CD4-positive, alpha-beta T cell (primary cell): ENCODE data around the gene PODN. TPM values are rescaled to one million over a fixed set of nuclear protein-coding genes. Genes with fewer than 3 reads are reported as not detected.

Experiments used
- ATAC-seq: fragments of 200-7000 bp; cut with Tn5 transposase; one replicate; pipeline ENCODE4 v1.10.0; 2022; ENCODE audit warnings: mild to moderate bottlenecking; ENCODE audit not compliant: poor library complexity
- CTCF ChIA-PET: fragments of 350-600 bp; sonication (Branson Sonifier 250); formaldehyde crosslinking; loops from one replicate; lab custom pipeline; 2021; ENCODE audit warnings: antibody characterized with exemption, inconsistent platforms; lab: Charles Lee
- POLR2A ChIA-PET: fragments of 350-600 bp; sonication (Branson Sonifier 250); formaldehyde crosslinking; loops from one replicate; lab custom pipeline; 2021; ENCODE audit warnings: antibody characterized with exemption, inconsistent platforms; lab: Charles Lee
- DNase-seq, 14 experiments: peaks; one replicate each; pipeline ENCODE4 v3.0.0-alpha.2; 2013 to 2020; ENCODE audit warnings: mixed read lengths in 2 of 14
- H3K27ac ChIP-seq, 2 donors: one replicate each; pipeline versions ENCODE4 v1.5.1 to v1.7.0; 2013; ENCODE audit warnings: low read length in 2 of 2, low read depth in 1 of 2, mild to moderate bottlenecking in 1 of 2
- H3K27me3 ChIP-seq, 2 experiments: 1 replicate in 1 of 2; 2 replicates in 1 of 2; pipeline versions ENCODE4 v1.6.1 to v1.7.0; 2013; ENCODE audit warnings: low read length in 2 of 2, control low read depth in 1 of 2, mild to moderate bottlenecking in 1 of 2, moderate library complexity in 1 of 2; ENCODE audit not compliant: insufficient read depth in 2 of 2, control insufficient read depth in 1 of 2
- H3K36me3 ChIP-seq: one replicate; pipeline ENCODE4 v1.6.1; 2013; ENCODE audit warnings: low read length, control low read depth; ENCODE audit not compliant: insufficient read depth
- H3K4me1 ChIP-seq: one replicate; pipeline ENCODE4 v1.6.1; 2013; ENCODE audit warnings: low read length, control low read depth; ENCODE audit not compliant: insufficient read depth
- H3K4me3 ChIP-seq: one replicate; pipeline ENCODE4 v1.5.1; 2013; ENCODE audit warnings: mild to moderate bottlenecking, low read length, moderate library complexity
- H3K9me3 ChIP-seq, 2 experiments: 1 replicate in 1 of 2; 2 replicates in 1 of 2; pipeline versions ENCODE4 v1.6.1 to v1.7.0; 2013; ENCODE audit warnings: low read length in 2 of 2, mild to moderate bottlenecking in 2 of 2, control low read depth in 1 of 2, moderate library complexity in 1 of 2; ENCODE audit not compliant: control insufficient read depth in 1 of 2, insufficient read depth in 1 of 2
- H3K27ac Mint-ChIP-seq: one replicate; pipeline ENCODE4 v1.8.0; 2020; ENCODE audit warnings: mixed read lengths
- H3K27me3 Mint-ChIP-seq: one replicate; pipeline ENCODE4 v1.8.0; 2021; ENCODE audit warnings: mixed read lengths
- H3K36me3 Mint-ChIP-seq: one replicate; pipeline ENCODE4 v1.8.0; 2021; ENCODE audit warnings: low read depth, mixed read lengths
- H3K4me1 Mint-ChIP-seq: one replicate; pipeline ENCODE4 v1.8.0; 2021; ENCODE audit warnings: low read depth, mixed read lengths
- H3K4me3 Mint-ChIP-seq: one replicate; pipeline ENCODE4 v1.8.0; 2020; ENCODE audit warnings: mild to moderate bottlenecking, mixed read lengths
- H3K9me3 Mint-ChIP-seq: one replicate; pipeline ENCODE4 v1.8.0; 2020; ENCODE audit warnings: mixed read lengths
- CTCF ChIP-seq: fragments of 200-600 bp; IDR thresholded peaks from one replicate; pipeline ENCODE4 v1.8.0; 2022; ENCODE audit warnings: antibody characterized with exemption, mild to moderate bottlenecking
- intact Hi-C, 2 experiments: fragments of 100-400 bp; cut with DNase I in 1 of 2; cut with micrococcal nuclease in 1 of 2; formaldehyde crosslinking; loops; one replicate each; pipeline versions ENCODE4 v1.15.1 to v1.9.0; 2023 to 2025; cut with DNase I, micrococcal nuclease
- total RNA-seq, 174 experiments: library from RNA in 2 of 174; stranded (reverse) in 2 of 174; gene quantifications; one replicate each; pipeline ENCODE4 v1.2.3 and lab custom pipeline; 2021 to 2026

PODN gene
- total RNA-seq, 2 experiments from 2014 or later: not detected

- no peak overlapping the region for H3K4me3 Mint-ChIP-seq
- no peaks in the 10 kb centered on the region for H3K4me1 ChIP-seq
- no peaks in the 10 kb centered on the region for H3K4me1 Mint-ChIP-seq
- TF ChIP-seq CTCF: no peak
- H3K27me3 ChIP-seq: no peaks in the 10 kb centered on the region
- ATAC-seq (no peak), DNase-seq (no peak)
- H3K27me3 Mint-ChIP-seq: no peaks in the 10 kb centered on the region
- H3K9me3 ChIP-seq: no peaks in the 10 kb centered on the region
- H3K4me3 ChIP-seq: no peak overlapping the region
- H3K27ac ChIP-seq: no peak overlapping the region
- intact Hi-C loops: no loop called here
- ChIA-PET POLR2A (no interaction called here), CTCF (no interaction called here)
- no peaks in the 10 kb centered on the region for H3K36me3 Mint-ChIP-seq
- no peak overlapping the region for H3K27ac Mint-ChIP-seq
- no peaks in the 10 kb centered on the region for H3K36me3 ChIP-seq
- H3K9me3 Mint-ChIP-seq: no peaks in the 10 kb centered on the region
Measured at GRCh38 chr1:53089478-53090226, 27.6 kb downstream of the PODN start.

- Histone ChIP-seq H3K4me3 (no peak overlapping the region), H3K27me3 (no peaks in the 10 kb centered on the region), H3K4me1 (no peaks in the 10 kb centered on the region), H3K36me3 (no peaks in the 10 kb centered on the region), H3K9me3 (no peaks in the 10 kb centered on the region), H3K27ac (no peak overlapping the region)
- ChIA-PET POLR2A (no interaction called here), CTCF (no interaction called here)
- Mint-ChIP-seq H3K4me1 (no peaks in the 10 kb centered on the region), H3K27me3 (no peaks in the 10 kb centered on the region), H3K4me3 (no peak overlapping the region), H3K36me3 (no peaks in the 10 kb centered on the region), H3K27ac (no peak overlapping the region), H3K9me3 (no peaks in the 10 kb centered on the region)
- DNase-seq (peak in 1 of 14 experiments; percentile 35), ATAC-seq (no peak)
- intact Hi-C loops: no loop called here
- TF ChIP-seq CTCF: no peak
Measured at GRCh38 chr1:53090227-53091147, 28.5 kb downstream of the PODN start.

- Histone ChIP-seq H3K36me3 (no peaks in the 10 kb centered on the region), H3K27me3 (no peaks in the 10 kb centered on the region), H3K4me3 (no peak overlapping the region), H3K27ac (no peak overlapping the region), H3K4me1 (no peaks in the 10 kb centered on the region), H3K9me3 (peaks cover 0 to 5% of the 10 kb centered on the region in 2 experiments)
- no peaks in the 10 kb centered on the region for H3K36me3 Mint-ChIP-seq
- no peak for DNase-seq
- no peak for ATAC-seq
- intact Hi-C loops: no loop called here
- no peaks in the 10 kb centered on the region for H3K4me1 Mint-ChIP-seq
- TF ChIP-seq CTCF: no peak
- H3K4me3 Mint-ChIP-seq: no peak overlapping the region
- no peak overlapping the region for H3K27ac Mint-ChIP-seq
- H3K9me3 Mint-ChIP-seq: no peaks in the 10 kb centered on the region
- ChIA-PET POLR2A (no interaction called here), CTCF (no interaction called here)
- no peaks in the 10 kb centered on the region for H3K27me3 Mint-ChIP-seq
Measured at GRCh38 chr1:53091841-53092645, 30.0 kb downstream of the PODN start.
